ENCODE results near the gene LSM14A. TPM values are rescaled to one million over a fixed set of nuclear protein-coding genes. Genes with fewer than 3 reads are reported as not detected.

LSM14A gene
- polyA plus RNA-seq, 2 of the 4 experiments (the other 2 are of a cell fraction): 241 to 264 TPM

DNA sequence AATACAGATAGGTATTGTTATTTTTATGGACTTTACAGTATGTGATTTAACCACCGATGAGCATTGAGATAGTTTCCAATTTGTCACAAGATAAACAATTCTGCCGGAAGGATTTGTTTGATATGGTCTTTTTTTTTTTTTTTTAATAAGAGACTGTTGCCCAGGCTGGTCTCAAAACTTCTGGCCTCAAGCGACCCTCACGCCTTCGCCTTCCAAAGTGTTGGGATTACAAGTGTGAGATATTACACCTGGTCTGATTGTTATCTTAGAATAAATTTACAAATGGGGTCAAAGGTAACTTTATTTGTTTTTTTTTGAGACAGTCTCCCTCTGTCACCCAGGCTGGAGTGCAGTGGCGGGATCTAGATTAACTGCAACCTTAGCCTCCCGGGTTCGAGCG, 83.2 kb downstream of the LSM14A start:
- ChIA-PET POLR2A (interaction anchor here (1.4 kb wide), 1 partner anchor 15 kb away, joined by 3 read pairs; no protein-coding TSS in a partner anchor), CTCF (interaction anchor here (0.6 to 1.4 kb wide), 4 partner anchors 11 to 103 kb away, joined by 3 to 4 read pairs (median 4); no protein-coding TSS in a partner anchor)
- TF ChIP-seq HOXA7 (CRISPR knock-in tag; IDR thresholded peaks at IDR 0.05) (no peak), EP300 (IDR thresholded peaks at IDR 0.05) (no peak), MAZ (IDR thresholded peaks at IDR 0.05; ENCODE audit: borderline replicate concordance, low read depth, low read length) (no peak)
- TF ChIP-seq, protein P1, sequence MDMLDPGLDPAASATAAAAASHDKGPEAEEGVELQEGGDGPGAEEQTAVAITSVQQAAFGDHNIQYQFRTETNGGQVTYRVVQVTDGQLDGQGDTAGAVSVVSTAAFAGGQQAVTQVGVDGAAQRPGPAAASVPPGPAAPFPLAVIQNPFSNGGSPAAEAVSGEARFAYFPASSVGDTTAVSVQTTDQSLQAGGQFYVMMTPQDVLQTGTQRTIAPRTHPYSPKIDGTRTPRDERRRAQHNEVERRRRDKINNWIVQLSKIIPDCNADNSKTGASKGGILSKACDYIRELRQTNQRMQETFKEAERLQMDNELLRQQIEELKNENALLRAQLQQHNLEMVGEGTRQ (IDR thresholded peaks at IDR 0.05): no peak
- WGBS (ENCODE audit: missing lambda C conversion rate): 65% methylated on average over 9 of the region's 9 CpGs
- peaks cover 23% of the 10 kb centered on the region for H3K4me1 ChIP-seq
- FAIRE-seq: peak; percentile 79
- ATAC-seq: no peak
- peak overlapping the region; percentile 68 for H3K4me3 ChIP-seq
- no peaks in the 10 kb centered on the region for H3K9me3 ChIP-seq
- peak overlapping the region; percentile 84 to 90; a peak in 5 of 6 replicates for H3K27ac ChIP-seq
- DNase-seq (ENCODE audit: low read depth in 1 of 2, low spot score in 1 of 2): no peak
- peak overlapping the region; percentile 85 for H3K4me2 ChIP-seq

DNA sequence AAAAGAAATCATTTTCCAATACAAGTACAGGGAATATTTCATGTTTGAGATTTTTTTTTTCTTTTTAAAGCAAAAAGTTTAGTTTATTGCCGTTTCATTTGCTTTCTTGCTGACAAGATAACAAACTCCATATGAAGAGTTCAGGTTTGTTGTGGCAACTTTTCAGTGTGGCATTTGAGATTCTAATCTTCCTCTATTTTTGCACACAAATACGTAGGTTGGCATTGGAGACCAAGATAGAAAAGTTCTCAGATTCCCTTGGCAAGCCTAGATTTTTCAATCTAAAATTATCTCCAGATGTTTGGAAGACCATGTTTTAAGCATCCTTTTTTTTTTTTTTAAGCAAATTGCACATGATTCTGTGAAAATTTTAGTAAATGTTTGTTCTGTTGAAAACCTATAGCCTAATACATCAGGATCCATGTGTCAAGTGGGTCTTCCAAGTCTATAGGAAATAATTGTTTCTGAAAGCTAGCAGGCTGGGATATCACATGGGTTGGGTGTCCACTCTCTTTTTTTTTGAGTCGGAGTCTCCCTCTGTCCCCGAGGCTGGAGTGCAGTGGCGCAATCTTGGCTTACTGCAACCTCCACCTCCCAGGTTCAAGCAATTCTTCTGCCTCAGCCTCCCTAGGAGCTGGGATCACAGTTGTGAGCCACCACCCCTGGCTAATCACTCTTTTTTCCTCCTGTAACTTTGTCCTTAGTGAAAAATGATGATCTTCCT, 84.7 kb downstream of the LSM14A start:
- DNase-seq (ENCODE audit: low read depth in 1 of 2, low spot score in 1 of 2) (no peak), ATAC-seq (no peak), FAIRE-seq (no peak)
- 0 out of 5 replicates have a peak, but pooled peaks of 1 of the 2 experiments have one; percentile 8 for TF ChIP-seq EP300 (IDR thresholded peaks at IDR 0.05)
- TF ChIP-seq CEBPB (IDR thresholded peaks at IDR 0.05): peak in 1 of 2 experiments; percentile 29; a peak in 1 of 4 replicates
- TF ChIP-seq CHD2 (IDR thresholded peaks at IDR 0.05; ENCODE audit: low read length, partially characterized antibody): no peak
- 80% methylated on average over 5 of the region's 5 CpGs for WGBS (ENCODE audit: missing lambda C conversion rate)
- ChIA-PET CTCF (interaction anchor here (1.4 kb wide), 1 partner anchor 37 kb away, joined by 3 read pairs; no protein-coding TSS in a partner anchor), POLR2A (interaction anchor here (0.7 kb wide), 1 partner anchor 180 kb away, joined by 3 read pairs; no protein-coding TSS in a partner anchor)
- Histone ChIP-seq H3K27ac (no peak overlapping the region), H3K4me1 (peaks cover 37% of the 10 kb centered on the region), H3K4me3 (no peak overlapping the region), H3K9me3 (no peaks in the 10 kb centered on the region), H3K4me2 (no peak overlapping the region)

DNA sequence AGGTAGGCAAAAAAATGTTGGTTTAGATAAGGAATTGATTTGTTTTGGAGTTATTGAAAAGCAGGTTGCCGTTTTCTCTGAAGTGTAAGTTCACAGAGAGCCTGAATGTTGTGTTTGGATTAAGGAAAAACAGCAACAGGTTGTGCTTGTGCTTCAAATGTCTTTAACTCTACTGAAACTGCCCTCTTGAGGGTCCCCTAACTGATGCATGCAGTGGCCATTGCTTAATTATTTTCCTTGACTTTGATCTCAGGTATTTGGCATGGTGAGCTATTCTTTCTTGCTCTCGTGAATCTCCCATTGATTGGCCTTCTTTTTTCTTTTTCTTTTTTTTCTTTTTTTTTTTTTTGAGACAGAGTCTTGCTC, 85.2 kb downstream of the LSM14A start:
- WGBS (ENCODE audit: missing lambda C conversion rate): 90% methylated on average over 2 of the region's 2 CpGs
- Histone ChIP-seq H3K9me3 (no peaks in the 10 kb centered on the region), H3K27ac (no peak overlapping the region), H3K4me3 (no peak overlapping the region), H3K4me2 (no peak overlapping the region), H3K4me1 (peaks cover 42% of the 10 kb centered on the region)
- CTCF ChIA-PET: no interaction called here
- ATAC-seq (no peak), DNase-seq (ENCODE audit: low read depth in 1 of 2, low spot score in 1 of 2) (no peak), FAIRE-seq (no peak)
- POLR2A ChIA-PET: no interaction called here
- TF ChIP-seq ESRRA (IDR thresholded peaks at IDR 0.05; ENCODE audit: borderline replicate concordance, low read length) (no peak), HEYL (CRISPR knock-in tag; IDR thresholded peaks at IDR 0.05) (no peak), EHMT2 (IDR thresholded peaks at IDR 0.05; ENCODE audit: low read depth) (no peak), JUNB (IDR thresholded peaks at IDR 0.05) (no peak), RARB (CRISPR knock-in tag; IDR thresholded peaks at IDR 0.05) (no peak), TFCP2L1 (CRISPR knock-in tag; IDR thresholded peaks at IDR 0.05) (no peak), RFX5 (IDR thresholded peaks at IDR 0.05) (no peak), RNF2 (IDR thresholded peaks at IDR 0.05; ENCODE audit: borderline replicate concordance, low read depth) (no peak), HOXB5 (CRISPR knock-in tag; IDR thresholded peaks at IDR 0.05) (no peak), SMC3 (IDR thresholded peaks at IDR 0.05) (no peak), RAD21 (conservative IDR thresholded peaks at IDR 0.05 in 1 of 2, IDR thresholded peaks at IDR 0.05 in 1 of 2) (no peak), GATA3 (IDR thresholded peaks at IDR 0.05; ENCODE audit: borderline replicate concordance) (no peak), CBX8 (IDR thresholded peaks at IDR 0.05) (no peak), HOXB13 (CRISPR knock-in tag; IDR thresholded peaks at IDR 0.05; ENCODE audit: low read depth) (no peak), JUN (IDR thresholded peaks at IDR 0.05) (no peak), ZC3H11A (IDR thresholded peaks at IDR 0.05) (no peak), ZFP36 (IDR thresholded peaks at IDR 0.05; ENCODE audit: borderline replicate concordance, partially characterized antibody) (no peak), EP300 (IDR thresholded peaks at IDR 0.05) (no peak)
- TF ChIP-seq, protein P2, sequence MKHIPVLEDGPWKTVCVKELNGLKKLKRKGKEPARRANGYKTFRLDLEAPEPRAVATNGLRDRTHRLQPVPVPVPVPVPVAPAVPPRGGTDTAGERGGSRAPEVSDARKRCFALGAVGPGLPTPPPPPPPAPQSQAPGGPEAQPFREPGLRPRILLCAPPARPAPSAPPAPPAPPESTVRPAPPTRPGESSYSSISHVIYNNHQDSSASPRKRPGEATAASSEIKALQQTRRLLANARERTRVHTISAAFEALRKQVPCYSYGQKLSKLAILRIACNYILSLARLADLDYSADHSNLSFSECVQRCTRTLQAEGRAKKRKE (CRISPR knock-in tag; IDR thresholded peaks at IDR 0.05; ENCODE audit: low read depth): no peak

All from A549 (cell line).